Upper lobe of left lung (tissue), 4 donors: Measurements from ENCODE around the gene INAFM1.

Experiments
- CTCF ChIP-seq, 6 experiments: fragments of 450-650 bp in 4 of 6; fragments of 200-600 bp in 2 of 6; sonication (generic) in 2 of 6; IDR thresholded peaks; one replicate each; pipeline ENCODE4 v1.5.1; 2016 to 2019; ENCODE audit warnings: antibody characterized with exemption in 6 of 6
- EP300 ChIP-seq, 4 donors: sonication (generic); formaldehyde crosslinking; IDR thresholded peaks; one replicate each; pipeline ENCODE4 v1.5.1; 2017; ENCODE audit warnings: antibody characterized with exemption in 4 of 4, control low read depth in 2 of 4
- POLR2A ChIP-seq, 4 donors: fragments of 450-650 bp; IDR thresholded peaks; one replicate each; pipeline ENCODE4 v1.5.1; 2016 to 2017; ENCODE audit warnings: antibody characterized with exemption in 4 of 4, mild to moderate bottlenecking in 2 of 4
- POLR2AphosphoS5 ChIP-seq, 2 donors: sonication (generic); formaldehyde crosslinking; IDR thresholded peaks; one replicate each; pipeline ENCODE4 v1.5.1; 2017; ENCODE audit warnings: antibody characterized with exemption in 2 of 2

GRCh38 chr19:47283405-47284059 is 8.8 kb downstream of the INAFM1 start:
- no peak for TF ChIP-seq CTCF (IDR thresholded peaks at IDR 0.05)
- no peak for TF ChIP-seq EP300 (IDR thresholded peaks at IDR 0.05)
- TF ChIP-seq POLR2A (IDR thresholded peaks at IDR 0.05) = no peak
- TF ChIP-seq POLR2AphosphoS5 (IDR thresholded peaks at IDR 0.05) = no peak
